NCI-H1417 treated with DMSO at 0.1 percent for 48 hours (cell line): ENCODE measurements around the gene CTSC.
A peak's percentile ranks its signal among the peaks of the same experiment; 100 is the strongest.

Experiments used
- DNase-seq: peaks from one replicate; lab custom pipeline; 2025; lab: John Stamatoyannopoulos, UW

The CTSC gene

GRCh38 chr11:88317536-88317935, 20.0 kb downstream of the CTSC start:
- no peak for DNase-seq

DNA sequence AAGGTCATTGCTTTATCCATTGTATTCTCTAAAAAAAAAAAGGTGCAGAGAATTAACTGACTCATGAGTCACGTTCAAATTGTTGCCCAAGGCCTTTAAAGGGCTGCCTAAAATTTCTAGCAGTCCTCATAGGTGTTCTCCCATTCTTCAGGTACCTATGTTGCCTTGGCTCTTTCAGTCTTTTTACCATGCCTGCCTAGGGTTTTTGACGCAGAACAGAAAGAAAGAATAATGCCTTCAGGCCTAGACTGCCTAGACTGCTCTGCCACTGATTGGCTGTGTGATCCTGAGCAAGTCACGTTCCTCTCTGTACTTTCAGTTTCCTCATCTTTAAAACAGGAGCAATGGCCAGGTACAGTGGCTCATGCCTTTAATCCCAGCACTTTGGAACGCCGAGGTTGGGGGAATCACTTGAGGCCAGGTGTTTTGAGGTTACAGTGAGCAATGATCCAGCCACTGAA, 21.5 kb downstream of the CTSC start:
- DNase-seq, result no peak

- DNase-seq, result no peak
Observed at GRCh38 chr11:88315015-88315414, 22.5 kb downstream of the CTSC start.

DNA sequence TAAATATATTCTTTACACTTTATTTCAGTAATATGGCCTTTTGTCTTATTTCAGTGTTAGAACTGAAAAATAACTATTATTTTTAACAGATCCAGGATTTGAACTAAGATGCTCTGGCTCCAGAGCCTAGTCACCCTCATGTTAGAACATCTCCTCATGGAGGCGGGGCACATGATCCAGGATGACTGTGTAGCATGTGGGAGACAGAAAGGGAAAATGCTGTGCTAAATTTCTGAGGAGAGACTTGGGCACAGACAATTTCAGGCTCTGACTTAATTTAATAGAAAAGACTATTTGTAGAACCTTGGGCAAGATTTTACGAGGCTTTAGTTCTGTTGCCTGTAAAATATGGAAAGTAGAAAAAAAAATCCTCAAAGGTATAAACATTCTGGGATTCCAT, 24.1 kb downstream of the CTSC start:
- DNase-seq, result no peak

GRCh38 chr11:88312628-88313027, 24.9 kb downstream of the CTSC start:
- no peak for DNase-seq

DNA sequence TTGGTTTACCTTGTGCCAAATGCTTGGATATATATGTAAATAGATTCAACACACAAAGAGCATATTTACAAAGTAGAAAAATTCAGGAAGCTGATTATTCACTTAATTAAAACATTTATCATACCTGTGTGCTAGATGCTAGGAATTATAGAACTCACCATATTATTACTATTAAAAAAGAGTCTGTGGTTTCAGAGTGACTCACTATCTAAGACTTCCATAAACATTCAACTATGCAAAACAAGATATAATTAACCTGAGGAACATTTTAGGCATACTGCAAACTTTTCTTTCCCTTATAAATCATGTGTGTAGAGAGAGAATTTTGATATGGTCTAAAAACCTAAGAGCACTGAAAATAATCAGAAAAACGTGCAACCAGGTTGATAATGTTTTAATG, 27.3 kb downstream of the CTSC start:
- no peak for DNase-seq

GRCh38 chr11:88308576-88308975, 29.0 kb downstream of the CTSC start:
- no peak for DNase-seq

GRCh38 chr11:88307749-88308425, 29.6 kb downstream of the CTSC start:
- no peak for DNase-seq

DNA sequence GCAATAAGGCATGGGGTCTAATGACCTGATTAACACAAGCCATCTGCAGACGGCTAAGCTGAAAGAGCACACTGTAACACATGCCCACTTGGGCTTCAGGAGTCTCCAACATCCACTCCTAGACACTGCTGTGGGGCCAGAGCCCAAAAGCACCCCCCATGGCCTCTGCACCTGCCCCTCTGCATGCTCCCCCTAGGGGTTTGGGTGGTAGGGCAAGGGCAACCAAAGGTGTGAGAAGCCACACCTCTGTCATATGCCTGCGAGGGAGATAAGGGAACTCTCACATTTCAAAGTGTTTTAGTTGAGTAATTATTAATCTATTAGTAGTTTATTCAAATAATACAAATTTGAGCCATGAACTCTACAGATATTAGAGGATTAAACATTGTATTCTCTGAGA, 30.8 kb downstream of the CTSC start:
- no peak for DNase-seq

GRCh38 chr11:88305430-88305829, 32.1 kb downstream of the CTSC start:
- DNase-seq, result no peak

- DNase-seq, result no peak
Observed at GRCh38 chr11:88304352-88304751, 33.2 kb downstream of the CTSC start.

GRCh38 chr11:88303037-88303436, 34.5 kb downstream of the CTSC start:
- no peak for DNase-seq

GRCh38 chr11:88301488-88302140, 35.9 kb downstream of the CTSC start:
- no peak for DNase-seq

GRCh38 chr11:88300888-88301487, 36.5 kb downstream of the CTSC start:
- no peak for DNase-seq

- DNase-seq, result no peak
Observed at GRCh38 chr11:88297863-88298262, 39.7 kb downstream of the CTSC start.

DNA sequence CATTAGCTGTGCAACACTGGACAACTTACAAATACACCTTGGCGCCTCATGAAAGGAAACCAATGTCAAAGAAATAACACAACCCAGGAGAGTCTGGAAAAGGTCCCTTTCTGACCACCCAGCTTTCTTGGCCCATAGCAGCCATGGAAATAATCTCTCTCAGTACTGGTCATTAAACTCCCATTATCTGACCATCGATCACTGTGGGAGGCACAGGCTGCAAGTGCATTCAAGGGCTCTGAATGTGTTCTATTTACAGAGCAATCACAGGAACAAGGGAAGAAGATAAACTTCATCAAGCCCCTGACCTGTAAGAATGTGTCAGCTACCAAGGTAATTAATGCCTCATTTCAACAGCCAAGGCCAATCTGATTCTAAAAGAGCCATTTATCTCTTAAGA, 40.1 kb downstream of the CTSC start:
- peak; percentile 89 for DNase-seq

GRCh38 chr11:88295028-88295427, 42.5 kb downstream of the CTSC start:
- DNase-seq, result no peak

DNA sequence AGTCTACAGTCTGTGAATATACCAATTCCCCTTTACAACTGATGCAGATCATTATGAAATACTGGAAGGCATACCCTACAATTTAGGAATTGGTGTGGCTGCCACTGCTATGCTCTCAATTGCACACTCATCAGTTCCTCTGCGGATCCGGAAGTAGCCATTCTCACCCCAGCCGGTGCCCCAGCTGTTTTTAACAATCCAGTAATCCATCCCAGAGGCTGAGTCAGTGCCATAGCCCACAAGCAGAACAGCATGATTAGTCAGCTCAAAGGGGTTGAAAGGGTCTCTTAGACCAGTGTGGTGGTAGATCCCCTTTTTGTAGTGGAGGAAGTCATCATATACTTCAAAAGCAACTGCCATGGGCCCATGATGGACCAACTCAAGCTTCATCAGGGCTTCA, 43.6 kb downstream of the CTSC start:
- DNase-seq, result no peak

DNA sequence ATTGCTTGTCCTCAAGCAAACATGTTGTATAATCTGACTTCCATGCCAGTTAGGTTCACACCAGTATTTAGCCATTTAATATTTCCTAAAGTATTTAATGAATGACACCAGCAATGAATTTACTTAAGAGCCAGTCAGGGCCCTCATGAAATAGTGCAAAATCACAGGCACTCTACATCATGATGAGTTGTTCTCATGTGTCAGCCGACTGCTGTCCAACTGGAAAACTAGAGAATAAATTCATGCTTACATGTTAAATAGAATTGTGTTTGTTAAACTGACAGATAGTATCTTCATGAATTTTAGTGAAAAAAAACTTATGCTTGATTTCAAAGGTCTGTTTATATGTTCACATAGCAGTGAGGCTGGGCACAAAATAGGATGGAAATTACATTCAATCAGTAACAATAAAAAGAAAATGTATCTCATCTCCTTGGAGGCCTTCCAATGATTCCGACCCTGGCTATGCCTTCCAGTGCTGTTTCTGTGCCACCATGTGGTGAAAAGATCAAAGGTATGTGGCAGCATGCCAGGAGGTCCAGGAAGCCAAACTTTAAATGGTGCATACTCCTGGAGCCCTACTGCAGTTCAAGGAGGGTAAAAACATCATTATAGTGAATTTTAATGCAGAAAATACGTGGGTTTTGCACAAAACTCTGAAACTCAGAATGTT, 45.2 kb downstream of the CTSC start:
- DNase-seq, result no peak

DNA sequence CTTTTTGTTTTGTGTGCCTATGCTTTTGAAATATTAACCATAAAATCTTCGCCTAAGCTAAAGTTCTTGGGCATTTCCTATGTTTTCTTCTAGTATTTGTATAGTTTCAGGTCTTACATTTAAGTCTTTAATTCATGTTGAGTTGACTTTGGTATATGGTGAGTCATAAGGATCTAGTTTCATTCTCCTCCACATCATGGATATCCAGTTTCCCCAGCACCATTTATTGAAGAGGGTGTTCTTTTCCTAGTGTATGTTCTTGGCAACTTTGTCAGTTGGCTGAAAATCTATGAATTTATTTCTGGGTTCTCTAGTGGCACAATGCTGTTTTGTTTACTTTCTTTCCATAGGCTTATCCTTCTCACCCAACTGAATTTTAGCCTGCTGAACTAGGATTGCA, 49.0 kb downstream of the CTSC start:
- no peak for DNase-seq

- DNase-seq, result no peak
Observed at GRCh38 chr11:88284336-88285050, 53.0 kb downstream of the CTSC start.
